ENCODE data around the gene PARVB.

PARVB gene

DNA sequence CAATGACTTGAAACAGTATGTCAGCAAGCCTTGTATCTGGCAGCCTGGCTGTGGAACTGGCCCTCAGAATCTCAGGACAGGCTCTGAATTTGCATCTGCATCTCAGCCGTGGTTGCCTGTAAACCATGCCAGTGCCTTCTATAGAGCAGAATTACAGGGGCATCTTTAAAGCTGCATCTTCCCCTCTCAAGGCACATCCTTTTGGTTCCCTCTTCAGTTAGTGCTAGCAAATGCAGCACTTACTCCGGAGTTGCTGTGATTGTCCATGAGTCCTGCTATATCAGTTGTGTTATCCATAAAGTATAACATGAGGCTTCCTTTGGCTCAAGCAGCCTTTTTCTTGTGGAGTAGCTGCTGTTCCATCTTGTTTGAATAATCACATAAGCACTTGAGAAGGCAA is 102.7 kb downstream of the PARVB start:
- TF ChIP-seq, protein P1, sequence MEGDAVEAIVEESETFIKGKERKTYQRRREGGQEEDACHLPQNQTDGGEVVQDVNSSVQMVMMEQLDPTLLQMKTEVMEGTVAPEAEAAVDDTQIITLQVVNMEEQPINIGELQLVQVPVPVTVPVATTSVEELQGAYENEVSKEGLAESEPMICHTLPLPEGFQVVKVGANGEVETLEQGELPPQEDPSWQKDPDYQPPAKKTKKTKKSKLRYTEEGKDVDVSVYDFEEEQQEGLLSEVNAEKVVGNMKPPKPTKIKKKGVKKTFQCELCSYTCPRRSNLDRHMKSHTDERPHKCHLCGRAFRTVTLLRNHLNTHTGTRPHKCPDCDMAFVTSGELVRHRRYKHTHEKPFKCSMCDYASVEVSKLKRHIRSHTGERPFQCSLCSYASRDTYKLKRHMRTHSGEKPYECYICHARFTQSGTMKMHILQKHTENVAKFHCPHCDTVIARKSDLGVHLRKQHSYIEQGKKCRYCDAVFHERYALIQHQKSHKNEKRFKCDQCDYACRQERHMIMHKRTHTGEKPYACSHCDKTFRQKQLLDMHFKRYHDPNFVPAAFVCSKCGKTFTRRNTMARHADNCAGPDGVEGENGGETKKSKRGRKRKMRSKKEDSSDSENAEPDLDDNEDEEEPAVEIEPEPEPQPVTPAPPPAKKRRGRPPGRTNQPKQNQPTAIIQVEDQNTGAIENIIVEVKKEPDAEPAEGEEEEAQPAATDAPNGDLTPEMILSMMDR (IDR thresholded peaks at IDR 0.05; ENCODE audit: insufficient read depth, missing control alignments), result no peak
- no peak for DNase-seq (ENCODE audit: insufficient read length, low spot score)
- FAIRE-seq, result no peak

DNA sequence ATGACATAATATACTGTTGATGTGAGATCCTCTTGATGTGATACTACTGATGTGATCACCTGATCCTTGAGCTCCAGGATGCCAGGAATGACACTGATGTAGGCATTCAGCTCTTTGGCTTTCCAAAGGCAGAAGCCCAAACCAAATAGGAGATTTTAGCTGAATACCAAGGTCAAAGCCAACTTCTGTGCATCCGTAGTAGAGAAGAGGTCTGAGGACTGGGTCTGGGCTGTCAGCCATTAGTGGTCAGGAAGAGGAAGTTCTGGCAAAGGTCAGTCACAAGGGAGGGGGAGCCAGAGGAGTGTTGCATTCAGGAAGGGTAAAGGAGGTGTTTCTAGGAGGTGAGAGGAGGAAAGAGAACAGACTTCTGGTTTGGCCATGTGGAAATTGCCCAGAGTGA is 103.3 kb downstream of the PARVB start:
- TF ChIP-seq, protein P1 (IDR thresholded peaks at IDR 0.05; ENCODE audit: insufficient read depth, missing control alignments), result no peak
- DNase-seq (ENCODE audit: insufficient read length, low spot score), result no peak

GRCh38 chr22:44128958-44129618 is 105.0 kb downstream of the PARVB start:
- FAIRE-seq (no peak), DNase-seq (ENCODE audit: insufficient read length, low spot score) (no peak)
- TF ChIP-seq, protein P1 (IDR thresholded peaks at IDR 0.05; ENCODE audit: insufficient read depth, missing control alignments), result no peak

More for the DNA sequence above, 103.3 kb downstream of the PARVB start:
- FAIRE-seq, result no peak

- TF ChIP-seq, protein P1 (IDR thresholded peaks at IDR 0.05; ENCODE audit: insufficient read depth, missing control alignments), result no peak
- DNase-seq (ENCODE audit: insufficient read length, low spot score) (no peak), FAIRE-seq (no peak)
Observed at GRCh38 chr22:44129619-44129976, 105.5 kb downstream of the PARVB start.

GRCh38 chr22:44130076-44130711 is 106.1 kb downstream of the PARVB start:
- FAIRE-seq (no peak), DNase-seq (ENCODE audit: insufficient read length, low spot score) (no peak)
- TF ChIP-seq, protein P1 (IDR thresholded peaks at IDR 0.05; ENCODE audit: insufficient read depth, missing control alignments), result no peak

- TF ChIP-seq, protein P1 (IDR thresholded peaks at IDR 0.05; ENCODE audit: insufficient read depth, missing control alignments), result no peak
- no peak for FAIRE-seq
- DNase-seq (ENCODE audit: insufficient read length, low spot score), result no peak
Observed at GRCh38 chr22:44131412-44131811, 107.3 kb downstream of the PARVB start.

- TF ChIP-seq, protein P1 (IDR thresholded peaks at IDR 0.05; ENCODE audit: insufficient read depth, missing control alignments), result no peak
- FAIRE-seq (no peak), DNase-seq (ENCODE audit: insufficient read length, low spot score) (no peak)
Observed at GRCh38 chr22:44131989-44132685, 108.0 kb downstream of the PARVB start.
